GM18861 (cell line): Measurements from ENCODE around the gene FTSJ3.
A peak's percentile ranks its signal among the peaks of the same experiment; 100 is the strongest.
"Not testable (repeated sequence)": the region's sequence is repeated elsewhere in the genome, so short reads cannot be mapped to it uniquely, and the experiment has no call there.

Experiments
- ATAC-seq: cut with Tn5 transposase; IDR thresholded peaks from one replicate; pipeline ENCODE4 v1.9.1; 2021; ENCODE audit not compliant: unreplicated experiment

FTSJ3 gene

GRCh38 chr17:63827002-63827800 is at the start of gene FTSJ3, which contains the start of gene PSMC5:
Gene FTSJ3, minus strand, starts transcription at chr17:63827663. Its CDS starts 761 bp downstream, at chr17:63826902.
Gene PSMC5, plus strand, starts transcription at chr17:63827431. Its CDS starts 60 bp downstream, at chr17:63827491.
- peak; percentile 60 for ATAC-seq

- ATAC-seq = not testable (repeated sequence)
Observed at GRCh38 chr17:63874693-63875092, 47.2 kb upstream of the FTSJ3 start.

GRCh38 chr17:63874061-63874626 is 46.7 kb upstream of the FTSJ3 start:
- not testable (repeated sequence) for ATAC-seq

GRCh38 chr17:63873577-63873976 is 46.1 kb upstream of the FTSJ3 start, which contains the start of gene CSH2:
Gene CSH2, minus strand, starts transcription at chr17:63873677. Its CDS starts 63 bp downstream, at chr17:63873614.
- not testable (repeated sequence) for ATAC-seq

- not testable (repeated sequence) for ATAC-seq
Observed at GRCh38 chr17:63871646-63872365, 44.3 kb upstream of the FTSJ3 start.

GRCh38 chr17:63870292-63870665 is 42.8 kb upstream of the FTSJ3 start:
- not testable (repeated sequence) for ATAC-seq

GRCh38 chr17:63869491-63870291 is 42.2 kb upstream of the FTSJ3 start:
- not testable (repeated sequence) for ATAC-seq

- not testable (repeated sequence) for ATAC-seq
Observed at GRCh38 chr17:63866625-63867024, 39.2 kb upstream of the FTSJ3 start.

GRCh38 chr17:63859257-63859656 is 31.8 kb upstream of the FTSJ3 start:
- ATAC-seq = no peak

- not testable (repeated sequence) for ATAC-seq
Observed at GRCh38 chr17:63856425-63856824, 29.0 kb upstream of the FTSJ3 start.

GRCh38 chr17:63855185-63855584 is 27.7 kb upstream of the FTSJ3 start:
- no peak for ATAC-seq

GRCh38 chr17:63854709-63855108 is 27.2 kb upstream of the FTSJ3 start:
- ATAC-seq = no peak

- ATAC-seq = no peak
Observed at GRCh38 chr17:63853260-63853659, 25.8 kb upstream of the FTSJ3 start.

- no peak for ATAC-seq
Observed at GRCh38 chr17:63850401-63850800, 22.9 kb upstream of the FTSJ3 start.

GRCh38 chr17:63848834-63849689 is 21.6 kb upstream of the FTSJ3 start:
- ATAC-seq = peak; percentile 63

- no peak for ATAC-seq
Observed at GRCh38 chr17:63847525-63848249, 20.2 kb upstream of the FTSJ3 start.

GRCh38 chr17:63845509-63845908 is 18.0 kb upstream of the FTSJ3 start:
- no peak for ATAC-seq

GRCh38 chr17:63843910-63844677 is 16.6 kb upstream of the FTSJ3 start:
- no peak for ATAC-seq
